GM18519 (cell line): ENCODE data around the gene TMEM63A.
"Not testable (repeated sequence)": the region's sequence is repeated elsewhere in the genome, so short reads cannot be mapped to it uniquely, and the experiment has no call there.

Source experiments
- ATAC-seq: cut with Tn5 transposase; IDR thresholded peaks from one replicate; pipeline ENCODE4 v1.9.1; 2021; ENCODE audit warnings: mild to moderate bottlenecking, moderate library complexity; ENCODE audit not compliant: unreplicated experiment, low FRiP score

The TMEM63A gene

DNA sequence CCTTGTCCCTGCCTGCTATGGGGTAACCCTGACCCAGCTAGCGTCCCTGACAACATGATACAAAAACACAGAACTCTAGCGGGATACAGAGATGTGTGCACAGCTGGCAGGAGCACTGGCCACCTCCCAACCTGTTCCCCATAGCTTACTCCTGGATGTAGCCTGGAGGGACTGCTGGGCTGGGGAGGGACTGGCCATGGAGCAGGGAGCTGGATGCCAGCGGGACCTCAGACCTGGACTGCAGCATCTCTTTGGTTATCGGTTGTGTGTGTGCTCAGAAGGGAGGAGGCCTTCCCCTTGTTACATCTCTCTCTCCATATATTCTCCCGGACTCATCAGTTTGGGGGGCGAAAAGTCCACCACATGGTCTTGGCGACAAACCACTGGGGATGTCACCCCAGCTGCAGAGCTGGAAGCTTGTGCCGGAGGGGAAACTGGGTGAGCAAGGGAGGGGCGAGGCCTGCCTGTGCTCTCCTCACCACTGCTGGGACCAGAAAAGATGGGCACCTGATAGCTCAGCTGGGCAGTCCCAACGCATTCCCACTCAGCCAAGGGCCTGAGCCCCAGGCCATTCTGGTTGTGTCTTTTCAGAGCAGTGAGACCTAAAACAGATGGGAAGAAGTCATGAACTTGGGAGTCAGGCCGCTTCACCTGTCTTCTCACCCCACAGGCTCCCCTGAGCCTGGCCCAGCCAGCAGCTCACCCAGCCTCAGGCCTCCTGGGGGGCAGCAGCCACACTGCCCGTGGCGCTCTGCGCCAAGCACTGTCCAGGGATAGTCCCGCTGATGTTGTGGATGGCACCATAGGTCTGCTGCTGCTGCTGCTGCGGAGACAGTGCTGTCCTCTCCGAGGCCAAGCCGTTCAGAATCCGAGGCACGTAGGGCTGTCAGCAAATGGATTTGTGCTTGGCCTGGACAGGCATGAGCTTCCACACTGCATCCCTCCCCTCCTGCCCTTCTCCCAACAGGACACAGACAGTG, 35.6 kb downstream of the TMEM63A start:
- no peak for ATAC-seq

DNA sequence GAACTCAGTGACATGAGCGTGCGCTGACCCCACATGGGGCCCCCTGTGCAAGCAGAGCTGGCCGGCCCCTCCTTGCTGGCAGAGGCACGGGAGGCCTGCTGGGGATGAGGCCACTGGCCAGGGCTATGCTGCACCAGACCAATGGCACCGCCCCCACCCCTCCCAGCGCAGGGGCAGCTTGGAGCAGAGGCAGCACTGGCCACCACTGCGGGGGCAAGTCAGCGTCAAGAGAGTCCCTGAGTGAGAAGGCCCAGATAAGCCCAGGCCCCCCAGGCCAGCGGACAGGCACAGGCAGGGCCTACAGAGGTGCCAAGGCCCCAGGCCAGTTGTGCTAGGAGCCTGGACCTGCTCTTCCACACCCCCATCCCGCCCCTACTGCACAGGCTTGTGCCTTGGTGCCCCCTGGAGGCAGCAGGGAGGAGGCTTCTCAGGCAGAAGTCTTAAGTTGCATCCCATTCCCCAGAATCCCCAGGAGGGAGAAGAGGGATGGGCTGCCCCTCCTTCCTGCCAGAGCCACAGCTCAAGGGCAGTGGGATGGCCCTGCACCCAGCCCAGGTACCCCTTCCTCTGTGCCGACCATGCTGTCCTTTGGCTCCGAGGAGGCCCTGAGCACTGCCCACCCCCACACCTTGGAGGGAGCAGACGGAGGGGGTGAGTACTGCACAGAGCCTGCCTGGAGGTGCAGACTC, 36.5 kb downstream of the TMEM63A start:
- ATAC-seq: no peak

DNA sequence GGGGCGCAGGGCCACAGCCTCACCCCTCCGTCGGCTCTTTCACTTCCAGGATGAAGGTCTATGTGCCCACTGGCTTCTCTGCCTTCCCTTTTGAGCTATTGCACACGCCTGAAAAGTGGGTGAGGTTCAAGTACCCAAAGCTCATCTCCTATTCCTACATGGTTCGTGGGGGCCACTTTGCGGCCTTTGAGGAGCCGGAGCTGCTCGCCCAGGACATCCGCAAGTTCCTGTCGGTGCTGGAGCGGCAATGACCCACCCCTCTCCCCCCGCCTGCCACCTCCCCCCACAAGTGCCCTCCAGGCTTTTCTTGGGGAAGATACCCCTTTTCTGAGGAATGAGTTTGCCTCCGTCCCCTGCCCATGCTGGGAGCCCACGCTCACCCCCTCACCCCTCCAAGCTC, 37.1 kb downstream of the TMEM63A start:
- ATAC-seq: no peak

DNA sequence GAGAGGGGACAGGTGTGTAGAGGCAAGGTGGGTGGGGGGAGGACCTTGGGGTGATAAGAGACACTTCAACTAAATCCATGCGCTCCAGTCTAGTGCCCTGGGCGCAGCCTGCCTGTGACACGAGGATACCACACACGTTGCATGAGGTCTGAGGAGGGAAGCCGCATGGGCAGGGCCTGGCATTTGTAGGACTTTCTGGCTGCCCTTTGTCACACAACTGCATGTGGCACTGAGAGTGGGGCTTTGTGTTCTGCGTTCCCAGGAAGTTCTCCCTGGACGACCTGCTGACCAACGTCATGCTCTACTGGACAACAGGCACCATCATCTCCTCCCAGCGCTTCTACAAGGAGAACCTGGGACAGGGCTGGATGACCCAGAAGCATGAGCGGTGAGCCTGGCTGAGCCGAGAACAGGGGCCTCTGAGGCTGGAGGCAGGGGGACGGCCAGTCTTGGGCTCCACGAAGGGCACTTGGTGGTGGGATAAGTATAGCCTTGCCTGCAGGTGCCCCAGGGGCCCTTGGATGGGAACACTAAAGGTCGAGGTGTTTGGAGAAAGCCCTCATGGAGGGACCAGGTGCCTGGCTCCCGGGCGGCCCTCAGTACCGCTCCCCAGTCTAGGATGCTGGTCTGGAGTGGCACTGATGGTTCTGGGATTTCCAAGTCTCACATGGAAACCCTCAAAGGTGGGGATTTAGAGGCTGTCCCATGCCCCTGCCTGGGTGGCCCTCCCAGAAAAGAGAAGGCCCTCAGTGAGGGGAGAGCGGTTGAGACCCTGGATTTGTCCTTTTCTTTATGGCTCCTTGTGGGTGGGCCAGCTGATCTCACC, 37.7 kb downstream of the TMEM63A start:
- ATAC-seq: no peak

DNA sequence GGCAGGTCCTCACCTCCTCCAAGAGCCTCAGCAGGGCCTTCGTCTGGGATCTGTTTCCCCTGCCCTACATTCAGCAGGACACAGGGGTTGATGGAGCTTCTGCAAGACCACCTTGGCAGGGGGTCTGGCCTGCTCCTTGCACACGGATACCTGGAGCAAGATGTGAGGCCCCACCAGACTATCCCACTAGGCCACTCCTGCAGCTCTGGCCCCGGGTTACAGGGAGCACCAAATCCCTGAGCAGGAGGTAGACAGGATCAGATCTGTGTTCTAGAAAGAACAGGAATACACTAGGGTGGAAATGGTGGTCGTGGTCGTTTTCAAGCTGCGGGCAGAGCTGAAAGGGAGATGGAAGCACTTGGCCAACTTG, 38.8 kb downstream of the TMEM63A start:
- no peak for ATAC-seq

DNA sequence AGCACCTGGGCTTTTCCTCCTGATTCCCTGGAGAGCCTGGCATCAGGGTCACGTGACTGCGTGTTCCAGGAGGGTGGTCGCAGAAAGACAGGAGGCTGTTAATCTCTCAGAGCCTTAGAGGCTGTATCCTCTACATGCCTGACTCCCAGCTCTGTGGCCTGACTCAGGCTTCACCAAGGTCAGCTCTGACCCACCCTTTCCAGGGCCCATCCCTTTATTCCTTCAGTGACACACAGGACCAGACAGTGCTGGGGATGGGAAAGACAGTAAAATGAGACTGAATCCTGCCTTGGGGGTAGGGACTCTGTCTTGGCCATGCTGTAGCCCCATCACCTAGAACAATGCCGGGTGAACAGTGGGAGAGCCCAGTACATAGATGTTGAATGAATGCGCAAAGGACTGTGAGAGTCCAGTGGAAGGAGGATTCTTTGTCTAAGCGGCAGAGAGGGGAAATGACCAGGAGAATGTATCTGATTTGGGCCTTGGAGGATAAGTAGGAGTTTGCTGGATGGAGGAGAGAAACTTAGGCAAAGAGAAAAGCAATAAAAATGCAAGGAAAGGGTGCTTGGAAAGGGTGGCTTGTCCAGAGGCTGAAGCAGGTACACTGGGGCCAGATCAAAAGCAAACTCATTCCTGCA, 39.3 kb downstream of the TMEM63A start:
- no peak for ATAC-seq

DNA sequence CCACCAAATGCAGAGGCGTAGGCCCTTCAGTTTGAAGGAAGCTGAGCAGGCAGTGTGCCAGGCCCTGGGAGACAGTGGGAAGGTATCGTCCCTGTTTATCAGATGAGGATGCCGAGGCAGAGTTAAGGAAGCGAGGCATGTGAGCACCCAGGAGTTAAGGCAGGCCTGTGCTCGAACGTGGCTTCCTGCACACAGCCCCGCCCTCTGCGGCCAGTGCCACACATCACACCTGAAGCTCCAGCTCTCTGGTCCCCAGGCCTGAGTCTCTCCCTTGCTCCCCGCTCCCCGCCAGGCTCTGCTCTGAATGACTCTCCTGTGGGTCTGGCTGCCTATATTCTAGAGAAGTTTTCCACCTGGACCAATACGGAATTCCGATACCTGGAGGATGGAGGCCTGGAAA, 40.1 kb downstream of the TMEM63A start:
- ATAC-seq: no peak

DNA sequence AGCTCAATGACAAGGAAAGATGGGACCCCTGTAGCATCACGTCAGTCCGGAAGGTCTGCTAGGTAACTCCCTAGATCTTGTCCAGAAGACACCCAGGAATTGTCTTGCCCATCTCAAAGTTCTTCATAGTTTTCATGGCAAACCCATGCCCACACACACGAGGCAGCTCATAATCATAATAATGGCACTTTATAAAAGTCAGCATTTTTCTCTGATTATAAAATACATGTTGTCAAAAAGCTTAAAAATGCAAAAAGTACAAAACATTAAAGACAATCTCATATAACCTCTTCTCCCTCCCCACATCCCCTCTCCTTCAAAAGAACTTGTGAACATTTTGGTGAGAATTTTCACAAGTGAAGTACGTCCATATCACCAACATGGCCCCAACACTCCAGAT, 41.5 kb downstream of the TMEM63A start:
- no peak for ATAC-seq

DNA sequence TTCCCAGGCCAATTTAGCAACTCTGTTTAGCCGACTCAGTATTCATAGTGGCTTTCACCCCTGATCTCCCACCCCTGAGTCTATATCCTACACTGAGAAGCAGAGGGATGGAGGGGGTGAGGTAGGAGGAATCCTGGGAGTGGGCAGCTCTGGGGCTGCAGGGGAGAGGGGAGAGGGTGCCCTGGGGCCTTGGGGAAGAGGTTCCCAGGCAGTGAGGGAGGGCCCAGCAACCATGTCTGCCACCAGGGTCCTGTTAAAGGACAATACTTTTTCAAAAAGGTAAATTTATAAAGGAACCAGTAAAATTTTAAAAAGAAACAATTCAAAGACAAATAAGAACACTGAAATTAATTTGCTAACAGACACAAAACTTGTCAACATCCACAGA, 42.0 kb downstream of the TMEM63A start:
- no peak for ATAC-seq

DNA sequence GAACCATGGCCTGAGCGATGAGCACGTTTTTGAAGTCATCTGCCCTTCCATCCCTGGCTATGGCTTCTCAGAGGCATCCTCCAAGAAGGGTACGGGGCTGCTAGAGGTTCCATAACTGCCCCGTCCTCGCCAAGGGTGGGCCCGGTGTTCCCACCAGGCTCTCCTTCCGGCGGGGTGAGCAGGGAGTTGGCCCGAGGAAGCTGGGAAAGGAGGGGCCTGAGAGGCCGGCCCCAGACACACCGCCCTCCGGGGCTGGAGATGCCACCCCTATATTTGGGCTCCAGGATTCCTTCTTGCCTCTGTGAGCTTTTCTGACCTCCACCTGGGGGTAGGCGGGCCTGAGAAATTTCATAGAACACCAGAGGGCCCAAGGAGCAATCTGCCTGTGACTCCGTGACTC, 43.4 kb downstream of the TMEM63A start:
- ATAC-seq: no peak

DNA sequence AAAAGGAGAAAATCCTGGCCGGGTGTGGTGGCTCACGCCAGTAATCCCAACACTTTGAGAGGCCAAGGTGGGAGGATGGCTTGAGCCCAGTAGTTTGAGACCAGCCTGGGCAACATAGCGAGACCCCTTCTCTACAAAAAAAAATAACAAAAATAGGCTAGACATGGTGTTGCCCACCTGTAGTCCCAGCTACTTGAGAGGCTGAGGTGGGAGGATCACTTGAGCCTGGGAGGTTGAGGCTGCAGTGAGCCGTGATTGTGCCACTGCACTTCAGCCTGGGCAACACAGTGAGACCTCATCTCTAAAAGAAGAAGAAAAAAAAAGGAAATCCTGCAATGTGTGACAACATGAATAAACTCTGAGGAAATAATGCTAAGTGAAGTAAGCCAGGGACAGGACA, 45.9 kb downstream of the TMEM63A start:
- not testable (repeated sequence) for ATAC-seq

DNA sequence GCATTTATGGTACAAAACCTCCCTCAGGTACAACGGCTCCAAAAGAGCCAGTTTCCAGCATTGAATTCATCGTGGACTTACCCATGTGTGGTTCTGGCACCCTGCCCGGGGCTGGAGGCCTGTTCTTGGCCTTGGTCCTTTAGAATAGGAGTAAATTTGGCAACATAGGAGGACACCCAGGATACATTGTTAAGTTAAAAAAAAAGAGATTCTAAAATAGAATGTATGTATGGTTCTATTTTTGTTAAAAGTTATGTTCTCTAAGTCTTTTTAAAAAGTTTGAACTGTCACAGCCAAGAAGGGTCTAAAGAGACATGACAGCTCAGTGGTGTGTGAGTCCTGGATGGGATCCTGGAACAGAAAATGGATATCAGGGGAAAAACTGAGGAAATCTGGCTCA, 46.3 kb downstream of the TMEM63A start:
- ATAC-seq: no peak

DNA sequence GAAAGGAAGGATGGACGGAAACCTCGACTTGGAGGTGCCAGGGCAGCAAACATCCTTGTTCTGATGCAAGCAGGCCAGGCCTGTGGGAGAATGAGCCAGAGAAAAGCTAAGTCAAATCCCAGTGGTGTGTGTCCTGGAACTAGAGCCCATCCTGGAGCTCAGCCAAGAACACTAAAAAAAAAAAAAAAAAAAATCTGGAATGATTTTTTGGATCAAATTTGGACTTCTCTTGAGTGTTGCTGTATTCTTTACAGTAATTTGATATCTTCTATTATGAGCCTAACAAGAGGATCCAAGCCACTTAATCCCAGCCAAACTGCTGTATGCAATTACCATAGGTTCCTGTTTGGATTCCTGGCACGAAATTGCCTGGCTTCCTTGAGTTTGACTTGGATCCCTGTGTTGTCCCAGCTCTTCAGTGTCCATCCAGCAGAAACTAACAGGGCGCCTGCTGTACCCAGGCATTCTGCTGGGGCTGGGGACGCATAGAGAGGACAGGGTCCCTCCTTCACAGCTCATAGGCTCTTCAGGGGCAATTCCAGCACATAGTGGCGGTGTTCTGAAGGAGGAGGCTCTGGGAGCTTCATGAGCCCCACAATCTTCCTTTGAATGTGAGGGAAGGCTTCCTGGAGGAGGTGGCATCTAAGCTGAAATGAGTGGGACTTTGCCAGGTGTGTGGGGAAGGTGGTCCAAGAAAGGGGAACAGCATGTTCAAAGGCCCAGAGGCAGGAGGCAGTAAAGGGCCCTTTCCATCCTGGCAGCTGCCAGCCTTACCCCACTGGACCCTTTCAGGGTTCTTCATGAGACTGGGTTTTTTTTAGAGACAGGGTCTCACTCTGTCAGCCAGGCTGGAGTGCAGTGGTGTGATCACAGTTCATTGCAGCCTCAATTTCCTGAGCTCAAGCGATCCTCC, 47.5 kb downstream of the TMEM63A start:
- ATAC-seq: no peak

DNA sequence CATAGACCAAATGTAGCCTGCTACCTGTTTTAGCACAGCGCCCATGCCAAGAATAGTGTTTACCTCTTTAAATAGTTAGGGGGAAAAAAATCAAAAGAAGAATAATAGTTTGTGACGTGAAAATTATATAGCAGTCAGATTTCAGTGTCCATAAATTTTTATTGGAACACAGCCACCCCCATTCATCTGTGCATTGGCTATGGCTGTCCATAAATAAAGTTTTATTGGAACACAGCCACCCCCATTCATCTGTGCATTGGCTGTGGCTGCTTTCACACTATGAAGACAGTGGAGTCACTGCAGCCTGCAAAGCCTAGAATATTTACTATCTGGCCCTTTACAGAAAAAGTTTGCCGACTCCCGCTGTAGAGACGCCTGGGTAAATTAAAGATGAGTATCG, 51.3 kb downstream of the TMEM63A start:
- ATAC-seq: no peak

DNA sequence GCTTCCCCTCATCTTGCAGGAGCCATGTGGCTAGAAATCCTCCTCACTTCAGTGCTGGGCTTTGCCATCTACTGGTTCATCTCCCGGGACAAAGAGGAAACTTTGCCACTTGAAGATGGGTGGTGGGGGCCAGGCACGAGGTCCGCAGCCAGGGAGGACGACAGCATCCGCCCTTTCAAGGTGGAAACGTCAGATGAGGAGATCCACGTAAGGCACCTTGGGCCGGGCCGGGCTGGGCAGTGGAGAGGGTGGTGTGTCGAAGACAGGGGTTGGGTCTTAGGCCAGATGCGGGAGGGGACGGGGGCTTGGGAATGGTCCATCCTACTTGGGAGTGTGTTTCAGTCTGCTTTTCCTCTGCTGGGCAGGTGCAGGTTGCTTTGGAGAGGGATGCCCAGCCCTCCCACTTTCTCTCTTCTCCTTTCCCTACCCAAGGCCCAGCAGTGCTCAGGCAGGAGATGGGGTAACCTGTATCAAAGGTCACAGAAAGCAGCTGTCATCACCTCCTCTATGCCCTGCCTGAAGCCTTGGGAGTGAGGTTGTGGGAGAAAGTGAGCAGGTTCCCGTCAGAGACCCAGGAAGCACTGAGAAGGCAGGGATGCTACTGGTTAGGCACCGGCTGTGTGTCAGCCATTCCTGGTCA, 53.4 kb downstream of the TMEM63A start:
- ATAC-seq: no peak

DNA sequence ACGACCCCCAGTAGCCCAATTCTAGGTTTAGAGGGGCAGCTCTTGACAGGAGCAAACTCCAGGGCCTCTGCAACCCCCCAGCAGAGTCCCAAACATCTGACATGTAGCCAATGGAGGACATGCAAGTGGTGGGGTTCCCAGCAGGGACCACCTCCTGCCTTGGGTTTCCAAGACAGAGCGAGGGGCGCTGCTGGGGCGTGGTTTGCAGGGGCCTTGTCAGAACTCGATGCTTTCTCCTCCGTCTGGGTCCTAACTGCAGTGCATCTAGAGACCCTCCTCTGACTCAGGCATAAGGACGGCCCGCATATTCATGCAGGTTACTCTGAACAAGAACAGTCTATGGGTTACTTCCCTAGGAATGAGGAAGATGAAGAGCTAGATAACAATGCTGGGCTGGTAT, 55.1 kb downstream of the TMEM63A start:
- ATAC-seq: no peak

DNA sequence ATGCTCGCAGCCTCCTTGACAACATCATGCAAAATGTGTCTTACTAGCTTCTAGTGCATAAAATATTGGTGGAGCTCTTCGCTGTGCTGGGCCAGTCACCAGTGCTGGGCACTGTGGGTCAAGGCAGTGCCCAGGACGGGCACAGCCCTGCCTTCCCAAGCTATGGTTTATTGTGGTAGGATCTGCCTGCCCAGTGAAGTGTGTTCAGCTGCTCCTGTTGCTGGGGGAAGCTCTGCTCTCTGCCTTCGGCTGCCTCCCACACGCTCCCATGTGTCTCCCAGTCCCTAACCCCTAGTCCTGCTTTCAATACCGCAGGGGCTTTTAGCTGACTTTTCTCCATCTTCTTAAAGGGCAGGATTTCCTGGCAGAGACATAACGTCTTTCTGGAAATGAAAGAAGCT, 56.6 kb downstream of the TMEM63A start:
- ATAC-seq: no peak

DNA sequence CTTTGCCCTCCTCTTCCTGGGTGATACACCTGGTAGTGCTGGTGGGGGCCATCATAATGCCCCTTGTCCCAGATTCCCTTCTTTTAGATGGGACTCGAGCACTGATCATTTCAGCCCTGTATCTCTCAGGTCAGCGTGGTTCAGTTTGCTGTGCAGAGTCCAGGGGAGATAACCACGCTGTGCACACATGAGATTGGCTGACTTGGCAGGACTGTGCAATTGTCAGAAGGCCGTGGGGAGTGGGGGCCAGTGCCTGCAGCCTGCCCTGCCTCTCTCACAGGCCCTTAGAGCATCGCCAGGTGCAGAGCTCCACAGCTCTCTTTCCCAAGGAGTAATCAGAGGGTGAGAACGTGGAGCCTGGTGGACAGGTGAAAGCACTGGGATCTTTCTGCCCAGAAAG, 57.1 kb downstream of the TMEM63A start:
- ATAC-seq: no peak

DNA sequence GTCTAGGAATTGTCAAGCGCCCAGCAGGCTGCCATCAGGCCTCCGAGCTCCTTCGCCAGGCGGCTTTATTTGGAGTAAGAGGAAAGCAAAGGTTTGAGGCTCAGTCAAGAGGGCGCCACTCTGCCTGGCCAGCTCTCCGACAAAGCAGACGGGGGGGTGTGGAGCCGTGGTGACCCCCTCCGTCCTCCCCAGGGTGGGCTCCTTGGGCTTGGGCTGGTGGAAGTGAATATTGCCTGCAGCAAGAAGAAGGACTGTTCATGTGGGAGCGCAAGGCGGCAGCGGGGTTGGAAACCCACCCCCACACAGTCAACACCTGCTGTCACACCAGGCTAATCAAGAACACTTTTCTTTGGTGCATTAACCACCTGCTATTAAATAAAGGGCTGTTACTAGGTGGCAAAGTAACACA, 57.6 kb downstream of the TMEM63A start:
- ATAC-seq: no peak
